ENCODE data around the gene TMEM255B. TPM values are rescaled to one million over a fixed set of nuclear protein-coding genes. Genes with fewer than 3 reads are reported as not detected.

TMEM255B gene
- total and polyA plus RNA-seq, 9 of the 15 experiments (the other 6 are each of a cell fraction or from before 2014, with no cell fraction given), result 0.01 to 0.75 (median 0.23) TPM

DNA sequence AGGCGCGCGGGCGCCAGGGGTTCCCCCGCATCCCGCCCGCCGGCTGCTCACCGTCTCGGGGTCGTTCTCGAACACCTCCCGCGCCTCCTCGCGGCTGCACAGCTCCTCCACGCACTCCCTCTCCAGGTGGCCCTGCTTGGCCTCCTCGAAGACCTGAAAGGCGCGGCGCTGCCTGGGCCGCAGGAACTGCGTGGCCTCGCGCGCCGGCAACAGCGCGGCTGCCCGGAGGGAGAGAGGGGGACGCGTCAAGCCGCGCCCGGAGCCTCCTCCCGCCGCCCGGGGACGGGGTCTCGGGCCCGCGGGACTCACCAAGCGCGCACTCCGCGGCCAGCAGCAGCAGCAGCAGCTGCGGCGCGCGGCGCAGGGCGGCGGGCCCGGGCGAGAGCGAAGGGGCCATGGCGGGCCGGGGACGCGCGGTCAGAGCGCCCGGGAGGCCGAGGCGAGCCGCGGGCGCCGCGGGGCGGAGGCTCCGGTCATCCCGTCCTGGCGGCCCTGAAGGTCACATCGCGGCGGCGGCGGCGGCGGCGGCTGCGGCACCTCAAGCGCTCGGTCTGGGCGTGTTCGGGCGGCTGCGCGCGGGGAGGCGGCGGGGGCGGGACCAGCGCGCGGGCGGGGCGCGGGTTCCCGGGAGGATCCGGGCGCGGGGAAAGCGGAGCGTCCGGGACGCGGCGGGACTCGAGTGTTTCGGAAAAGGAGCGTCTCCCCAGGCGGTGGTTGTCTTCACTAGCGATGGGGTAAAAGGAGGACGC lies 104.7 kb downstream of the TMEM255B start, which contains the start of gene GAS6 (continued):
- TF ChIP-seq, protein P1, sequence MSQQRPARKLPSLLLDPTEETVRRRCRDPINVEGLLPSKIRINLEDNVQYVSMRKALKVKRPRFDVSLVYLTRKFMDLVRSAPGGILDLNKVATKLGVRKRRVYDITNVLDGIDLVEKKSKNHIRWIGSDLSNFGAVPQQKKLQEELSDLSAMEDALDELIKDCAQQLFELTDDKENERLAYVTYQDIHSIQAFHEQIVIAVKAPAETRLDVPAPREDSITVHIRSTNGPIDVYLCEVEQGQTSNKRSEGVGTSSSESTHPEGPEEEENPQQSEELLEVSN (IDR thresholded peaks at IDR 0.05; ENCODE audit: borderline replicate concordance in 1 of 2, extremely low read depth in 1 of 2, insufficient read depth in 1 of 2, insufficient read length in 1 of 2, low read depth in 1 of 2, low read length in 1 of 2, poor library complexity in 1 of 2, severe bottlenecking in 1 of 2), result peak in 1 of 2 experiments; percentile 68
- TF ChIP-seq CCNT2 (IDR thresholded peaks at IDR 0.05; ENCODE audit: borderline replicate concordance, extremely low read depth, insufficient read length, low read depth, low read length) (peak; percentile 55), GABPA (tag; conservative IDR thresholded peaks at IDR 0.05; ENCODE audit: low read depth) (0 out of 2 replicates have a peak, but pooled peaks have one; percentile 15), RBBP5 (IDR thresholded peaks at IDR 0.05; ENCODE audit: borderline replicate concordance, insufficient read depth, low read length, poor library complexity, severe bottlenecking) (peak; percentile 63), RBFOX2 (IDR thresholded peaks at IDR 0.05; ENCODE audit: low read depth, low read length) (0 out of 2 replicates have a peak, but pooled peaks have one; percentile 43), POLR2G (IDR thresholded peaks at IDR 0.05; ENCODE audit: low read depth, low read length) (peak; percentile 59), ZBTB1 (CRISPR knock-in tag; IDR thresholded peaks at IDR 0.05; ENCODE audit: borderline replicate concordance, low read depth) (peak; percentile 53; the same call in 1 of the 2 replicates), NR2C2 (CRISPR knock-in tag; IDR thresholded peaks at IDR 0.05) (no peak), NR2C2 (tag; IDR thresholded peaks at IDR 0.05) (peak; percentile 32; the same call in 1 of the 2 replicates)
- TF ChIP-seq, protein P2, sequence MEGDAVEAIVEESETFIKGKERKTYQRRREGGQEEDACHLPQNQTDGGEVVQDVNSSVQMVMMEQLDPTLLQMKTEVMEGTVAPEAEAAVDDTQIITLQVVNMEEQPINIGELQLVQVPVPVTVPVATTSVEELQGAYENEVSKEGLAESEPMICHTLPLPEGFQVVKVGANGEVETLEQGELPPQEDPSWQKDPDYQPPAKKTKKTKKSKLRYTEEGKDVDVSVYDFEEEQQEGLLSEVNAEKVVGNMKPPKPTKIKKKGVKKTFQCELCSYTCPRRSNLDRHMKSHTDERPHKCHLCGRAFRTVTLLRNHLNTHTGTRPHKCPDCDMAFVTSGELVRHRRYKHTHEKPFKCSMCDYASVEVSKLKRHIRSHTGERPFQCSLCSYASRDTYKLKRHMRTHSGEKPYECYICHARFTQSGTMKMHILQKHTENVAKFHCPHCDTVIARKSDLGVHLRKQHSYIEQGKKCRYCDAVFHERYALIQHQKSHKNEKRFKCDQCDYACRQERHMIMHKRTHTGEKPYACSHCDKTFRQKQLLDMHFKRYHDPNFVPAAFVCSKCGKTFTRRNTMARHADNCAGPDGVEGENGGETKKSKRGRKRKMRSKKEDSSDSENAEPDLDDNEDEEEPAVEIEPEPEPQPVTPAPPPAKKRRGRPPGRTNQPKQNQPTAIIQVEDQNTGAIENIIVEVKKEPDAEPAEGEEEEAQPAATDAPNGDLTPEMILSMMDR (IDR thresholded peaks at IDR 0.05 in 2 of 3, conservative IDR thresholded peaks at IDR 0.05 in 1 of 3; ENCODE audit: insufficient read depth in 2 of 3, low read depth in 1 of 3, low read length in 3 of 3), result 0 out of 6 replicates have a peak, but pooled peaks of 1 of the 3 experiments have one; percentile 7
- TF ChIP-seq, protein P3, sequence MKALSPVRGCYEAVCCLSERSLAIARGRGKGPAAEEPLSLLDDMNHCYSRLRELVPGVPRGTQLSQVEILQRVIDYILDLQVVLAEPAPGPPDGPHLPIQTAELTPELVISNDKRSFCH (CRISPR knock-in tag; IDR thresholded peaks at IDR 0.05), result no peak
- TF ChIP-seq, protein P3 (tag; IDR thresholded peaks at IDR 0.05), result no peak
